Mesodermal cell (in vitro differentiated cells): ENCODE measurements around the gene DAD1.
"Not testable (repeated sequence)": the region's sequence is repeated elsewhere in the genome, so short reads cannot be mapped to it uniquely, and the experiment has no call there.

Source experiments
- H3K27ac ChIP-seq: 2 replicates; pipeline ENCODE4 v1.7.0; 2013; ENCODE audit warnings: mild to moderate bottlenecking, low read depth, low read length, moderate library complexity; ENCODE audit not compliant: severe bottlenecking
- H3K36me3 ChIP-seq: 2 replicates; pipeline ENCODE4 v1.7.1; 2013; ENCODE audit warnings: mild to moderate bottlenecking, low read length, moderate library complexity; ENCODE audit not compliant: control insufficient read depth, insufficient read depth
- H3K4me1 ChIP-seq: one replicate; pipeline ENCODE4 v1.7.1; 2013; ENCODE audit warnings: mild to moderate bottlenecking, low read length; ENCODE audit not compliant: insufficient read depth, control insufficient read depth, poor library complexity, severe bottlenecking
- H3K4me3 ChIP-seq: 2 replicates; pipeline ENCODE4 v1.7.0; 2013; ENCODE audit warnings: low read length, control low read depth, mild to moderate bottlenecking; ENCODE audit not compliant: insufficient read depth, poor library complexity, severe bottlenecking; ENCODE audit errors: extremely low read depth
- H3K9me3 ChIP-seq: 2 replicates; pipeline ENCODE4 v1.7.1; 2013; ENCODE audit warnings: mild to moderate bottlenecking, low read length, moderate library complexity; ENCODE audit not compliant: control insufficient read depth
- WGBS, 2 experiments: methylation state at CpG; one replicate each; pipeline ENCODE4 v1.1.5; 2013; ENCODE audit warnings: missing lambda C conversion rate in 2 of 2; ENCODE audit not compliant: insufficient coverage in 2 of 2; 5-methylcytosine and 5-hydroxymethylcytosine counted together

The DAD1 gene

DNA sequence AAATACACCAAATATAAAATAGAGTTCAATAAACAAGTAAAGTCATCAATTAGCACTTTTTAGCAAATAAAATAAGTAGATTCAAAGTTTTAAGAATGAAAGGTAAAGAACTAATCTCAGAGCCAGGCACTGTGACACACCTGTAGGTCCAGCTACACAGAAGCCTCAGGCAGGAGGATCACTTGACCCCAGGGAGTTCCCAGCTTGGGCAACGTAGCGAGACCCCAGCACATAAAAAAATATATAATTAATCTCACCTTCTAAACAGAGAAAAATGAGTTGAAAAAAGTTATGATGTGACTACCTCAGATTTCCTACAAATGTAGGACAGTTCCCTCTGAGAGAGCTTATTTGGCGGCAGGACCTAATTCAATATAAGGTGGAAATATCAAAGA is 19.3 kb downstream of the DAD1 start:
- no CpG with 5 or more reads among the region's 3 CpGs for WGBS, 2 experiments
- H3K27ac ChIP-seq = no peak overlapping the region
- H3K36me3 ChIP-seq = peaks cover 93% of the 10 kb centered on the region
- H3K4me1 ChIP-seq = peaks cover 8% of the 10 kb centered on the region
- no peaks in the 10 kb centered on the region for H3K9me3 ChIP-seq
- H3K4me3 ChIP-seq = no peak overlapping the region

DNA sequence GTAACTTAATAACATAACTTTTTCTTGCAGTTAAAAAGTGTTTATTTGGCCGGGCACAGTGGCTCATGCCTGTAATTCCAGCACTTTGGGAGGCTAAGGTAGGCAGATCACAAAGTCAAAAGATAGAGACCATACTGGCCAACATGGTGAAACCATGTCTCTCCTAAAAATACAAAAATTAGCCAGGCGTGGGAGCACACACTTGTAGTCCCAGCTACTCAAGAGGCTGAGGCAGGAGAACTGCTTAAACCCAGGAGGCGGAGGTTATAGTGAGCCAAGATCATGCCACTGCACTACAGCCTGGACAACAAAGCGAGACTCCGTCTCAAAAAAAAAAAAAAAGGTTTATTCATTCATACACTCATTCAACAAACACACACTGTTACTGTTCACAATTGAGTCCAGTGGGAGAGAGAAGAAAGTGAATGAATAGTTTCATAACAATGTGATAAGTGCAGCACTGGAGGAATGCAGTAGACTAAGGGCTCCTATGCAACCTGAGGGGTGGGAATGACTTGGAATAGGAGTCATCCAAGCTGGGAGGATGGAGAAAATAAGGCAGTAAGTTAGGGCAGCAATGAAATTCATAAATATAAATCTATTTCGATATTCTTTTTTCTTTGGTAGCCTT is 19.8 kb downstream of the DAD1 start:
- peaks cover 93% of the 10 kb centered on the region for H3K36me3 ChIP-seq
- no peak overlapping the region for H3K27ac ChIP-seq
- 91 to 94% methylated on average over 2 of the region's 6 CpGs for WGBS, 2 experiments
- no peaks in the 10 kb centered on the region for H3K9me3 ChIP-seq
- no peak overlapping the region for H3K4me3 ChIP-seq
- peaks cover 13% of the 10 kb centered on the region for H3K4me1 ChIP-seq

DNA sequence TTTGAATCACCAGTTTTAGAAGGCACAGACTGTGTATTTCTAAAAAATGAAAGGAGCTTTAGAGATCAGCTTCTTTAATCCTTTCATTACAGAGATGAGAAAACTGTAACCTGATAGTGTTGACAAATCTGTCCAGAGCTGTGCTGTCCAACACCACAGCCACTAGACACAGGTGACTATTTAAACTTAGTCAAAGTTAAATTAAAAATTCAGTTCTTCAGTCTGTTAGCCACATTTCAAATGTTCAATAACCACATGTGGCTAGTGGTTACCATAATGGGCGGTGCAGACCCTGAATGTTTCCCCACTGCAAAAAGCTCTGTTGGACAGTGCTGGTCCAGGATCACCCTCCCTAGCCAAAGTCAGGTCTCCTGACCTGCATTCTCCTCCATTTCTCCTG is 21.6 kb downstream of the DAD1 start:
- no peak overlapping the region for H3K27ac ChIP-seq
- peaks cover 7% of the 10 kb centered on the region for H3K4me1 ChIP-seq
- H3K9me3 ChIP-seq = no peaks in the 10 kb centered on the region
- no peak overlapping the region for H3K4me3 ChIP-seq
- 100% methylated on average over 1 of the region's 1 CpG; no CpG with 5 or more reads in 1 of the 2 experiments for WGBS, 2 experiments
- peaks cover 92% of the 10 kb centered on the region for H3K36me3 ChIP-seq

DNA sequence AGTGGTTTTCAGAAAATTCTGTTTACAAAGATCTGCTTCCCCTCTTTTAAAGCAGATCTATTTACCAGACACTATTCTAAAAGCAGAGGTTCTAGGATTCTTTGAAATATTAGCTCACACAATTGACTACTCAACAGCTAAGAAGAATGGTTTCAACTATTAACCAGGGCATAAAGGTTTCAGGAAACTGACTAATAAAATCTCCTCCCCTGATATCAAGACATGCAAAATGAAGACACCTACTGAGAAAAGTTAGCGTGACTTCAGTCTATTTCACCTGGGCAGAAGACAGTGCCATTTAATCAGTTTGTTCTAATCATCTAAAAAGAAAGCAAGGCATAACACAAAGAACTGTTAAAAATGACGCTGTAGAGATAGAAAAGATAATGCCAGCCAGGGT is 22.2 kb downstream of the DAD1 start:
- 100% methylated on average over 2 of the region's 2 CpGs; no CpG with 5 or more reads in 1 of the 2 experiments for WGBS, 2 experiments
- no peak overlapping the region for H3K4me3 ChIP-seq
- H3K9me3 ChIP-seq = no peaks in the 10 kb centered on the region
- peaks cover 91% of the 10 kb centered on the region for H3K36me3 ChIP-seq
- H3K27ac ChIP-seq = no peak overlapping the region
- peaks cover 10% of the 10 kb centered on the region for H3K4me1 ChIP-seq

DNA sequence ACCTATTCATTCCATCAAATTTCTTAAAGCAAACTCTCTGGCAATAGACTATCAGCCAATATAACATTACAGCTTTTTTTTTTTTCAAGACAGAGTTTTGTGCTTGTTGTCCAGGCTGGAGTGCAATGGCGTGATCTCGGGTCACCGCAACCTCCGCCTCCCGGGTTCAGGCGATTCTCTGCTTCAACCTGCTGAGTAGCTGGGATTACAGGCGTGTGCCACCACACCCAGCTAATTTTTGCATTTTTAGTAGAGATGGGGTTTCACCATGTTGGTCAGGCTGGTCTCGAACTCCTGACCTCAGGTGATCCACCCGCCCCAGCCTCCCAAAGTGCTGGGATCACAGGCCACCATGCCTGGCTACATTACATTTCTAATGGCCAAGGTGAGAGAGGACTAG is 22.8 kb downstream of the DAD1 start:
- WGBS, 2 experiments = 93 to 100% methylated on average over 6 to 7 of the region's 9 CpGs

DNA sequence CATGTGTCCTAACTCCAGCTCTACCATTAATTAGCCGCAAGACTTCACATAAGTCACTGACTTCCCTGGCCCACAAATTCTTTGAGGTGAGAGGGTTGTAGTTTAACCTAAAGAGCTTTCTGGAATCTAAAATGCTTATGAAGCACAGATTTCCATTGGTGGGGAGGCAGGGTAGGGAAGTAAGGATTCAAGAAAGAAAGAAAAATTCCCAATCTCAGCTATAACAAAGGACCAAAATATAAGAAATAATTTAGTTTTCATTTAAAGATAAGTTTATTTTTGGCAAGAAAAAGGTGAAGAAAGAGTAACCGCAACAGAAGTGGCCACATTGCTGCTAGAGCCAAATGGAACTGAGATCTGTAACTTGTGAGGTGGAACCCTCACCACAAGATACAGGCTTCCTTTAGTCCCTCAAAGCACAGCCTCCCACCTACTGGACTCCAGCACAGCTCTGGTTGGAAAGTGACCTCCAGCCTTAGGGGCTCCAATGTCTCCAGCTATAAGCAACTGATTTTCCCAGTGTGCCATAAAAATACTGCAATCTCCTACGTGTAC is 23.6 kb downstream of the DAD1 start:
- peaks cover 77% of the 10 kb centered on the region for H3K36me3 ChIP-seq
- no peak overlapping the region for H3K27ac ChIP-seq
- peaks cover 20% of the 10 kb centered on the region for H3K4me1 ChIP-seq
- H3K9me3 ChIP-seq = no peaks in the 10 kb centered on the region
- H3K4me3 ChIP-seq = no peak overlapping the region
- no CpG with 5 or more reads among the region's 3 CpGs for WGBS, 2 experiments

More for the DNA sequence above, 22.8 kb downstream of the DAD1 start:
- peaks cover 85% of the 10 kb centered on the region for H3K36me3 ChIP-seq
- peaks cover 15% of the 10 kb centered on the region for H3K4me1 ChIP-seq
- H3K4me3 ChIP-seq, H3K27ac ChIP-seq, H3K9me3 ChIP-seq: not testable (repeated sequence)

DNA sequence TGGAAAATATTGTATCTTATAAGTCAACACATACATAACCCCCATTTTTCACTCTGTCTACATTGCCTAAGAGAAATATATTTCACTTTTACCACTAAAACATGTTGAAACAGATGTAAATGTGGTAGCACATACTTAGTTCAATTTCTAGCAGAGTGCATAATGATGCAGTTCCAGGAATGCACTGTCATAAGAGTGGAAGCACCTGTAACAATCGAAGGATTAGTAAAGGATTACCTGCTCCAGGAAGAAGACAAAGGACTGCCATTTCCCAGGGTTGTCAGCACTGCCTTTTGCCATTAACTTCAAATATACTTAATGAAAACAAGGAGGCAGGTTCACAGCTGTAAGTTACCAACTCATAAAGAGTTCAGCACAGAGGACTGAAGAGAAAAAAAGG is 24.6 kb downstream of the DAD1 start:
- WGBS, 2 experiments = 91% methylated on average over 1 of the region's 1 CpG; no CpG with 5 or more reads in 1 of the 2 experiments
- peaks cover 71% of the 10 kb centered on the region for H3K36me3 ChIP-seq
- no peak overlapping the region for H3K27ac ChIP-seq

DNA sequence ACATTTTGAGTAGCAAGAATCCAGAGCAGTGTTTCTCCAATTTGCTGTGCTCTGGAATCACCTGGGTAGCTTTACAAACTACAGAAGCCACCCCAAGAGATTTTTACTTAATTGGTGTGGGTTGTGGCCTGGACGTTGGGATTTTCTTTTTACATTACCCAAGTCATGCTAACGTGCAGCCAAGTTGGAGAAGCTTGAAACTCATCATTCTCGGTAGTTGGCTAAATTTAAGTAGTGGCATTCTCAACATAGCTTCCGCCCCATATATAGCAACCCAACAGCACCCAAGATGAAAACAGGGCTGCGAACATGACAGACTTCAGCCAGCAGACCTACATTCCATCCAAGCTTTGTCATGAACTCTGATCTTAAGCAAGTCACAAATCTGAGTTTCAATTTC is 25.0 kb downstream of the DAD1 start:
- Histone ChIP-seq H3K36me3 (peaks cover 66% of the 10 kb centered on the region), H3K9me3 (no peaks in the 10 kb centered on the region), H3K4me1 (peaks cover 20% of the 10 kb centered on the region), H3K4me3 (no peak overlapping the region), H3K27ac (no peak overlapping the region)
- WGBS, 2 experiments = 100% methylated on average over 3 to 4 of the region's 5 CpGs

More for the DNA sequence above, 24.6 kb downstream of the DAD1 start:
- Histone ChIP-seq H3K4me3 (no peak overlapping the region), H3K4me1 (peaks cover 20% of the 10 kb centered on the region), H3K9me3 (no peaks in the 10 kb centered on the region)

DNA sequence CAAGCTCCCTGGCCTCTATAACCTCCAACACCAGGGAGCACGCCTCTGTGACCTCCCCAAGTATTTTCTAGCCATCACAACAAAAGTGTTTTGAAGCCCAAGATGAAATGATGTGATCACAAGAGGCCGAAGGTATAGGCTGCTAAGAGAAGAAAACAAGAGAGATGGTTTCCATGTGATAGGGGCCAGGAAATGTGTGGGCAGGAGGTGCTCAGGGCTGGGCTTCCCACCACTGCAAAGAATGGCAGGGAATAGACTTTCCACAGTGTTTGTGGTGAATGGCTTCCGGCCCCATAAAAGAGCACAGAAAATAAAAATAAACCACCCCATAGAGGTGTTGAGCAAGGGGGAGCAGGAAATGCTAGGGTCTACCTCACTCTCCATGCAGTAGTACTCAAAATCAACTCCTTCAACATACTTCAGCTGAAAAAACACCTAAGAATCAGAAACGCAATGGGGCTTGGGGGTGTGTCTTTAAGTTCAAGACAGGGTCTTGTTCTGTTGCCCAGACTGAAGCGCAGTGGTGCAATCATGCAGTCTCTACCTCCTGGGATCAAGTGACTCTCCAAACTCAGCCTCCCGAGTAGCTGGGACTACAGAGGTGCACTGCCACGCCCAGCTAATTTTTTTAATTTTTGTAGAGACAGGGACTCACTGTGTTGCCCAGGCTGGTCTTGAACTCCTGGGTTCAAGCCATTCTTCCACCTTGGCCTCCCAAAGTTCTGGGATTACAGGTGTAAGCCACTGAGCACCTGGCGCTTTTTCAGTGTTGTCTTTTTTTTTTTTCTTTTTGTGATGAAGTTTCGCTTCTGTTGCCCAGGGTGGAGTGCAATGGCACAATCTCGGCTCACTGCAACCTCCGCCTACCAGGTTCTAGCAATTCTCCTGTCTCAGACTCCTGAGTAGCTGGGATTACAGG is 27.1 kb downstream of the DAD1 start:
- no peak overlapping the region for H3K4me3 ChIP-seq
- no peaks in the 10 kb centered on the region for H3K9me3 ChIP-seq
- peak overlapping the region; percentile 46 for H3K27ac ChIP-seq
- peaks cover 36% of the 10 kb centered on the region for H3K4me1 ChIP-seq
- 80 to 92% methylated on average over 7 to 9 of the region's 11 CpGs for WGBS, 2 experiments
- H3K36me3 ChIP-seq = peaks cover 47% of the 10 kb centered on the region

DNA sequence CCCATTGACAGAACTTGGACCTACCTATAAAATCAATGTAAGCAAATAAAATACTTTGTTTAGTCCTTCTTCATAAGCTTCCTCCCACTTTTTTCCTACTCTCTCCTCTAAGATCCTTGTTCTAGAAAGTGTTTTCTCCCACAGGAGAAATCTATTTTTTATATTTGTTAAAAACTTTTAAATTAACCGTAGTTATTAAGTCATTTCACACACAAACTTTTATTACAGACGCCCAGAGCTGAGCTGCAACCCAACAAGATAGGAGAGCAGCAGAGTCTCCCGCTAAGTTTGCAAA is 27.7 kb downstream of the DAD1 start:
- Histone ChIP-seq H3K27ac (peak overlapping the region; percentile 46), H3K36me3 (peaks cover 42% of the 10 kb centered on the region), H3K4me3 (no peak overlapping the region), H3K9me3 (no peaks in the 10 kb centered on the region), H3K4me1 (peaks cover 42% of the 10 kb centered on the region)
- WGBS, 2 experiments = 80 to 100% methylated on average over 1 to 2 of the region's 3 CpGs
